ENCODE data around the gene SLC16A6.
A peak's percentile ranks its signal among the peaks of the same experiment; 100 is the strongest.
"Not testable (repeated sequence)": the region's sequence is repeated elsewhere in the genome, so short reads cannot be mapped to it uniquely, and the experiment has no call there.

SLC16A6 gene

GRCh38 chr17:68288804-68289203 lies 2.1 kb downstream of the SLC16A6 start:
- no peak for DNase-seq

- no peak for DNase-seq
Measured at GRCh38 chr17:68288375-68288774, 2.6 kb downstream of the SLC16A6 start.

GRCh38 chr17:68281965-68282364 lies 9.0 kb downstream of the SLC16A6 start:
- not testable (repeated sequence) for DNase-seq

- no peak for DNase-seq
Measured at GRCh38 chr17:68277807-68278206, 13.1 kb downstream of the SLC16A6 start.

- not testable (repeated sequence) for DNase-seq
Measured at GRCh38 chr17:68276339-68276738, 14.6 kb downstream of the SLC16A6 start.

GRCh38 chr17:68273722-68274121 lies 17.2 kb downstream of the SLC16A6 start:
- no peak for DNase-seq

GRCh38 chr17:68265833-68266232 lies 25.1 kb downstream of the SLC16A6 start:
- DNase-seq, result not testable (repeated sequence)

GRCh38 chr17:68263101-68263681 lies 27.7 kb downstream of the SLC16A6 start:
- not testable (repeated sequence) for DNase-seq

- not testable (repeated sequence) for DNase-seq
Measured at GRCh38 chr17:68262467-68262866, 28.5 kb downstream of the SLC16A6 start.

- no peak for DNase-seq
Measured at GRCh38 chr17:68260051-68260762, 30.7 kb downstream of the SLC16A6 start.

- DNase-seq, result not testable (repeated sequence)
Measured at GRCh38 chr17:68259648-68259951, 31.3 kb downstream of the SLC16A6 start.

GRCh38 chr17:68258890-68259647 lies 31.9 kb downstream of the SLC16A6 start:
- not testable (repeated sequence) for DNase-seq

GRCh38 chr17:68257934-68258333 lies 33.0 kb downstream of the SLC16A6 start:
- DNase-seq, result no peak

- not testable (repeated sequence) for DNase-seq
Measured at GRCh38 chr17:68256701-68257100, 34.2 kb downstream of the SLC16A6 start.

GRCh38 chr17:68255731-68256538 lies 35.0 kb downstream of the SLC16A6 start:
- no peak for DNase-seq

- no peak for DNase-seq
Measured at GRCh38 chr17:68255151-68255550, 35.8 kb downstream of the SLC16A6 start.

GRCh38 chr17:68253426-68253825 lies 37.5 kb downstream of the SLC16A6 start:
- DNase-seq, result not testable (repeated sequence)

- DNase-seq, result no peak
Measured at GRCh38 chr17:68249354-68249765, 41.6 kb downstream of the SLC16A6 start.

GRCh38 chr17:68248891-68249290 lies 42.0 kb downstream of the SLC16A6 start:
- DNase-seq, result no peak

GRCh38 chr17:68248199-68248825 lies 42.6 kb downstream of the SLC16A6 start:
- no peak for DNase-seq

- DNase-seq, result peak; percentile 88
Measured at GRCh38 chr17:68247445-68248198, 43.3 kb downstream of the SLC16A6 start, which contains the start of gene AMZ2. TSS of gene AMZ2 (plus strand) at chr17:68248043. CDS start at chr17:68250188, 2,145 bp downstream.
